Activated T-cell treated with anti-CD3 and anti-CD28 coated beads, Interleukin-2, amount 50 U/mL, for 48 hours (primary cell): ENCODE measurements around the gene POLA2.

Experiments used
- DNase-seq, 2 experiments: peaks; one replicate each; pipeline ENCODE4 v3.0.0-alpha.2; 2020

POLA2 gene

GRCh38 chr11:65288706-65289536, 27.2 kb downstream of the POLA2 start:
- DNase-seq, result no peak

- DNase-seq, result no peak
These were observed 28.8 kb downstream of the POLA2 start for GRCh38 chr11:65290448-65291165.

- DNase-seq, result no peak
These were observed 29.9 kb downstream of the POLA2 start for GRCh38 chr11:65291613-65292012.

DNA sequence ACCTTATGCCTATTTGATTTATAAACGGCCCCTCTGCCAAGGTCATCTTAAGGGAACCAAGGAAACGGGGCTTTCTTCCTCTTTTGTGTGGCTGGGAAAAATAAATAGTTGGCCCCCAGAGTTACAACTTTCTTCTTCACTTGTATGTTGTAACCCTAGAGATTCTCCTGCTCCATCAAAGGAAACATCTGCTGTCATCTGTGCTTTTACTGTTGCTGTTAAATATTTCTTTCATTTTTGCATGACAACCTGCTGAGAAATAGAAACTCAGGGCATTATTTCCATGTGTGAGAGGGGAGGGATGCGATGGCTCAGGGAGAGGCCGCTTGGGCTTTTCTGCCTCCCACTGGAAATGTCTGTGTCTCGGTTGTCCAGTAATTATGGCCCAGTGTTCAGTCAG, 31.1 kb downstream of the POLA2 start:
- no peak for DNase-seq

DNA sequence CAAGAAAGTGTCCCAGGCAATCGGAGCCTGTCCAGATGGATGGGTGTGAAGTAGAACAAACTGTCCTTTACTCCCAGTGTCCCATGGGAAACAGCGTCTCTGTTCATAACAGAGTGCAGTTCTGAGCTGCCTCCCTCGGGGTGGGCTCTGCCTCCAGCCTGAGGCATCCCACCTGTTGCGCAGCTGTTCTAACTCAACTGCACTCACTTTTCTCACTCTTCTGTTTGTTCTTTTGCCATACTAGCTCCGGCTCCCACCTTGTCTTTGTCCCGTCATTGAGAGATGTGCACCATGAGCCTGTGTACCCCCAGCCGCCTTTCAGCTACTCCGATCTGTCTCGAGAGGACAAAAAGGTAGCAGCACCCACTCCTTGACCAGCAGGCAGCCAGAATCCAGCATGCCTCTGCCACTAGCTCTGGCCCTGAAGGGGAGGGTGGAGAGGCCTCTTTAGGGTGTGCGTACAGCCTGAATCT, 32.2 kb downstream of the POLA2 start:
- DNase-seq, result no peak

- no peak for DNase-seq
These were observed 33.2 kb downstream of the POLA2 start for GRCh38 chr11:65295001-65295400.

GRCh38 chr11:65295571-65296341, 34.0 kb downstream of the POLA2 start:
- no peak for DNase-seq

DNA sequence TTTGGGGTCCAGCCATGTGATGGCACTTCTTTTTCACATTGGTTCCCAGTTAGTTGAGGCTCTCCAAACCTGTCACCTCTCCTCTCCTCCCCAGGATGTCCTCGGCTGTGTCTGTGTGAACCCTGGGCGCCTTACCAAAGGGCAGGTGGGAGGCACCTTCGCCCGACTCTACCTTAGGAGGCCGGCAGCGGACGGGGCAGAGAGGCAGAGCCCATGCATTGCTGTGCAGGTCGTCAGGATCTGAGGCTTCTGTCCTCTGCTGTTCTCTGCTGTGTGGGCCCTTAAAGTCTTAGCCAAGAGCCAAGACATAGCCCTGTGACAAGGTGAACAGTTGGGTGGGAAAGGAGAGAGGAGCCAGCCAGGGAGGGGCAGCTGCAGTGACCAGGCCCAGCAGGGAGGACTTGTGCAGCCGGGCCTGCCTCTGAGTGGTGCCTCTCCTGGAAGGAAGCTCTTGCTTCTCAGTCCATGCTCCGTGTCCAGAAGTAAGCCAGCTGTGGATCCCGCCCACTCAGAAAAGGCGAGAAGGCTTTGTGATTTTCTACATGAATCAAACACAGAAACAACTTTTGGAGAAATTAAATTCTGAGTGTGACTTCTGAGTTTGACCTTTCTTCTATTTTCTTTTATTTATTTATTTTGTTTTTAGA, 35.4 kb downstream of the POLA2 start:
- DNase-seq, result no peak

GRCh38 chr11:65298131-65298535, 36.4 kb downstream of the POLA2 start:
- DNase-seq, result no peak

DNA sequence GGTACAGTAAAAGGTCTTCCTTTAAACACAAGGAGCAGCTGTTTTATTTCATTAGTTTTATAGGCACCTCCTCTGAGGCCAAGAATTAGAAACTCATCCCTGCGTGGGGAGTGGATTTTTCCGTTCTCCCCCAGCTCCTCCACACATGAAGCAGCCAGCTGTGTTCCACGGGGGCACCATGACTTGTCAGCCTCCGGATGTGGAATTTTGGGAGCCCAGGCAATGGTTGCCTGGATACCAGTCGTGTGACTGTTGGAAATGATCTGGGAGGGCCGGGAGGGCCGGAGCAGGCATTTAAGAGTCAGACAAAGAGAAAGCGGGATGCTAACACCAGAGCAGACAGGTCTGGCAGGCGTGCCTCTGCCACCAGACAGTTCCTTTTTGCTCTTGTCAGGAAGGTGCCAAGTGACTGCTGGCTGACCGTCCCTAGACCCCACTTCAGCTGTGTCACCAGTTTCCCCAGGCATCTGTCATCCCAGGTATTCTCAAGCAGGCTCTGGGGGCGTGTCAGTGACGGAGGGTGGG, 37.0 kb downstream of the POLA2 start:
- no peak for DNase-seq

- DNase-seq, result no peak
These were observed 39.0 kb downstream of the POLA2 start for GRCh38 chr11:65300621-65301275.

DNA sequence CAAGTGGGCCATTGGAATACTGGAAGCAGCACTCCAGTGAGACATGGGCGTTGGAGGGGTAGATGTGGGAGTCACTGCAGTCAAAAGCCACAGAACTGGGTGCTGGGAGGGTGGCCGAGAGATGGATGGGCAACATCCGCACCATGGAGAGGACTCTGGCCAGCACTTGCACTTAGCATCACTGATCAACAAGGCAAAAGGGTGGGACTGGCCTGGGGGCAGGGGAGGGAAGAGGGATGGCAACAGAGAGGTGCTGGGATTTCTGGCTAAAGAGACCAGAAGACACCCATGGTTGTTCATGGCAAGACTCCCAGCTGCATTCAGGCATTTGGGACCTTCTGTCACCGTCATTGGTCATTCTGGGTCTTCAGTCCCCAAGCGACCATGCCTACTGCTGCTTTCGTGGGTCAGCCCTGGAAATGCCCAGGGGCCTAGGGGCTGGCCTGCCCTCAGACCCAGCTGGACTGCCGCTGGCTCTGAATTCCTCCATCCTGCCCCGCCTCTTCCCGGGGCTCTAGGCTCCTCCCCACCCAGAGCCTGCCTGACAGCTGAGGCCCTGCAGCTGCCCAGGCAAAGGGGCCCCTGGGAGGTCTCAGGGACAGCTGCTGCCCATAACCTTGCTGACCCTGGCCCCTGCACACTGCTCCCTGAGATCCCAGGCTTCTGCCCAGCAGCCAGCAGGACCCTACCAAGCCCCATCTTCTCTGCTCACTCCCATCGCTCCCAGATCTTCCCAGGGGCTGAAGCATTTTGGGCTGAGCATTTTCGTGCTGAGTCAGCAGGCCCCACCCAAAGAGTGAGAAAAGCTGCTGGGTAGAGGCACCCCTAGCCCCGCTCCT, 39.9 kb downstream of the POLA2 start:
- no peak for DNase-seq

DNA sequence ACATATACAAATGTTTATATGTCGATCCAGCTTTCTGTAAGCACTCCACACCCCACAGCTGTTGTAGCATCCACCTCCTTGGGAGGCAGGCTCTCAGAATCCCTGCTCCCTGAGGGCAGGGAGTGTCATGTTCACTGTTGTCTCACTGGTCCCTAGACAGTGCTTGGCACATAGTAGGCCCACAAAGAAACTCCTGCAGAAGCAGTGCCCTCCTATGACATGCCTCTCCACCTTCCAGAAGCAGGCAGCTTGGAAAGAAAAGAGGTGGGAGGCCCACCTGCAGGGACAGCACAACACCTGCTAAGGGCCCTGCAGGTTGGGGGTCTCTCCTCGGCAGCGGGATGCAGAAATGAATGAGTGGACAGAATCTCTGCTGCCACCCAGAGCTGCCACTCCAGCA, 41.8 kb downstream of the POLA2 start:
- DNase-seq, result no peak

DNA sequence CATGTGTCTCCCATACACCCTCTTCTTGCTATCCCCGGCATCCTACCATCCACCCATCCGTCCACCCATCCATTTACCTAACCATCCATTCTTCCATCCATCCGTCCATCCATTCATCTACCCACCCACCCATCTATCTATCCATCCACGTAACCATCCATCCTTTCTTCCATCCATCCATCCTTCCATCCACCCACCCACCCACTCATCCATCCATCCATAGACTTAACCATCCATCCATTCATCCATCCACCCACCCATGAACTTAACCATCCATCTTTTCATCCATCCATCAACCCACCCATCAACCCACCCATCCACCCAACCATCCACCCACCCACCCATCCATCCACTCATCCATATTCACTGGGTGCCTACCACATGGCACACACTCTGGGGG, 42.3 kb downstream of the POLA2 start:
- no peak for DNase-seq

GRCh38 chr11:65304613-65305012, 42.9 kb downstream of the POLA2 start:
- DNase-seq, result no peak

GRCh38 chr11:65305501-65306268, 43.9 kb downstream of the POLA2 start:
- no peak for DNase-seq

GRCh38 chr11:65307298-65308229, 45.8 kb downstream of the POLA2 start:
- no peak for DNase-seq

DNA sequence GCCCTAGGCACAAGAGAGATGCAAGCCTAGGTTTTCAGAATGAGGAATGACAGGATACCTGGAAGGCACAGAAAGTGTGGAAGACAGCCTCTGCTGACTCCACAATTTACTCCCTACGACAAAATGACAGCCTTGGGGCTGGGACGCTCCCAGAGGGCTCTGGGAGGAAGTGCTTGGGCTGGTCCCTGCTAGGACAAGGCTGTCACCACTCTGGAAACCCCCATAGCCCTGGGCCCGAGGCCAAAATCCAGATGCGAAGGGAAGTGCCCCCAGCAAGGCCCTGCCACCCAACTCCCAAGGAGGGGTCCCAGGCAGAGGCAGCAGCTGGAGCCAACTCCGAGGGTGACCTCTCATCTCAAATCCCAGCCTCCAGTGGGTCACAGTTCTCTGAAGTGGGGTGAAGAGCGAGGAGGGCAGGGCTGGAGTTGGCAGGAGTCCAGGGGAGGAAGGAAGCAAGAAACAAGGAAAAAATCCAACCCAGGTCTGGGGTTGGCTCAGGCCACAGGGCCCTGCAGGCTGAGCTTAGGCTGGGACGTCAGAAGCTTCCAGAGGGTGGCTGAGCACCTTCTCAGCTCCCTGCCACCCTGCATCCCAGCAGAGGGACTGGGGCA, 46.6 kb downstream of the POLA2 start:
- no peak for DNase-seq

DNA sequence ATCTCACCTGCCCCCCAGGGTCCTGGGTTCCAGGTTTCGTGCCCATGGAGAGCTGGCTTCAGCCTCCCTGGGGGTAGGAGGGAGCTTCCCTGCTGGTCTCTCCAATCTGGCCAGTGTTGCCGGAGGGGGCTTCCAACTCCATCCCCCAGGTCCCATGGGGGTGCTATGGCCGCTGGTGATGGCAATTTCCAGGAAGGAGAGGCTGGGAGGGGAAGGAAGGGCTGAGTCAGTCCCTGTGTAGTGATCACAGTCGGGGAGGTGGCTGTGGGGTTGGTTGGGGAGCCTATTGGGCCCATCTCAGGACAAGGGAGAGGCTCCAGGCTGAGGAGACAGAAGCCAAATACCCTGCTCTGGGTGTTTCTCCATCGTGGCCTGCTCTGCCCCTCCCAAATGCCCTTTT, 47.2 kb downstream of the POLA2 start:
- DNase-seq, result no peak
